Lower lobe of right lung (tissue), 2 donors: ENCODE results near the gene PLCB3. TPM values are rescaled to one million over a fixed set of nuclear protein-coding genes. Genes with fewer than 3 reads are reported as not detected.

Experiments used
- ATAC-seq, 2 donors: fragments of 200-7000 bp; cut with Tn5 transposase; one replicate each; pipeline ENCODE4 v1.9.1; 2020 to 2022; ENCODE audit warnings: mild to moderate bottlenecking in 2 of 2, moderate library complexity in 2 of 2
- DNase-seq: peaks from one replicate; pipeline ENCODE4 v3.0.0-alpha.2; 2020
- H3K27ac ChIP-seq: fragments of 200-600 bp; one replicate; pipeline ENCODE4 v1.8.0; 2022
- H3K27me3 ChIP-seq: fragments of 200-600 bp; one replicate; pipeline ENCODE4 v1.8.0; 2022; ENCODE audit warnings: low read depth
- H3K36me3 ChIP-seq: fragments of 200-600 bp; one replicate; pipeline ENCODE4 v1.8.0; 2022; ENCODE audit warnings: mild to moderate bottlenecking
- H3K4me1 ChIP-seq: fragments of 200-600 bp; one replicate; pipeline ENCODE4 v1.8.0; 2022
- H3K4me3 ChIP-seq: fragments of 200-600 bp; one replicate; pipeline ENCODE4 v1.8.0; 2022; ENCODE audit warnings: mild to moderate bottlenecking
- H3K9me3 ChIP-seq: fragments of 200-600 bp; one replicate; pipeline ENCODE4 v1.8.0; 2022
- CTCF ChIP-seq: fragments of 200-600 bp; IDR thresholded peaks from one replicate; pipeline ENCODE4 v1.8.0; 2022; ENCODE audit warnings: antibody characterized with exemption, mild to moderate bottlenecking
- intact Hi-C: fragments of 100-400 bp; cut with DNase I; formaldehyde crosslinking; loops from one replicate; pipeline ENCODE4 v1.11.0; 2022
- total RNA-seq: library from RNA; stranded (reverse); fragmentation: NEBNext Ultra II Directional; extraction: Animal tissue kit (Norgen Biotek cat#: 25700); gene quantifications from one replicate; pipeline ENCODE4 v1.2.1, GENCODE V29; 2021
- donor health status: DM: no; HTN: yes; CAD: no; lungs with severe emphysema.

The PLCB3 gene
- total RNA-seq, 1 donor from 2014 or later, result 31.8 TPM

- Histone ChIP-seq H3K9me3 (no peaks in the 10 kb centered on the region), H3K27ac (peak overlapping the region; percentile 99), H3K4me1 (peaks cover 57% of the 10 kb centered on the region), H3K4me3 (peak overlapping the region; percentile 77), H3K36me3 (peaks cover 36% of the 10 kb centered on the region), H3K27me3 (no peaks in the 10 kb centered on the region)
- ATAC-seq (no peak), DNase-seq (no peak)
- no peak for TF ChIP-seq CTCF
- intact Hi-C loops, result no loop called here
These were observed 11.5 kb upstream of the PLCB3 start for GRCh38 chr11:64239662-64240434.

- intact Hi-C loops, result no loop called here
- ATAC-seq (peak; percentile 86 to 90), DNase-seq (peak; percentile 98)
- Histone ChIP-seq H3K4me1 (peaks cover 57% of the 10 kb centered on the region), H3K9me3 (no peaks in the 10 kb centered on the region), H3K4me3 (peak within 1 kb of the TSS; percentile 77), H3K27me3 (no peaks in the 10 kb centered on the region), H3K27ac (peak within 1 kb of the TSS; percentile 99), H3K36me3 (peaks cover 36% of the 10 kb centered on the region)
- no peak for TF ChIP-seq CTCF
These were observed 10.7 kb upstream of the PLCB3 start, which contains the start of gene FKBP2 for GRCh38 chr11:64240435-64241240. FKBP2 (plus strand) TSS chr11:64241095; CDS start chr11:64242388, 1,293 bp downstream.

- Histone ChIP-seq H3K27me3 (no peaks in the 10 kb centered on the region), H3K9me3 (no peaks in the 10 kb centered on the region), H3K36me3 (peaks cover 36% of the 10 kb centered on the region), H3K27ac (peak overlapping the region; percentile 99), H3K4me1 (peaks cover 59% of the 10 kb centered on the region), H3K4me3 (peak overlapping the region; percentile 77)
- no peak for TF ChIP-seq CTCF
- intact Hi-C loops, result no loop called here
- DNase-seq (peak; percentile 100), ATAC-seq (peak; percentile 90 to 94)
These were observed 10.2 kb upstream of the PLCB3 start for GRCh38 chr11:64241241-64241490.

GRCh38 chr11:64241491-64242374, 9.6 kb upstream of the PLCB3 start:
- ATAC-seq (peak; percentile 0 to 5), DNase-seq (no peak)
- Histone ChIP-seq H3K27me3 (no peaks in the 10 kb centered on the region), H3K9me3 (no peaks in the 10 kb centered on the region), H3K4me3 (peak overlapping the region; percentile 77), H3K36me3 (peaks cover 36% of the 10 kb centered on the region), H3K4me1 (peaks cover 59% of the 10 kb centered on the region), H3K27ac (peak overlapping the region; percentile 99)
- peak; percentile 18 for TF ChIP-seq CTCF
- intact Hi-C loops, result no loop called here

GRCh38 chr11:64243236-64243854, 8.0 kb upstream of the PLCB3 start:
- no peak overlapping the region for H3K27ac ChIP-seq
- no peak for TF ChIP-seq CTCF
- no peak overlapping the region for H3K4me3 ChIP-seq
- no peak for DNase-seq
- H3K4me1 ChIP-seq, result peaks cover 58% of the 10 kb centered on the region
- no peaks in the 10 kb centered on the region for H3K9me3 ChIP-seq
- no peaks in the 10 kb centered on the region for H3K27me3 ChIP-seq
- peaks cover 24% of the 10 kb centered on the region for H3K36me3 ChIP-seq
- no peak for ATAC-seq
- intact Hi-C loops, result no loop called here
